OCI-LY7 (cell line): Measurements from ENCODE around the gene PCDHGA2. TPM values are rescaled to one million over a fixed set of nuclear protein-coding genes. Genes with fewer than 3 reads are reported as not detected.
A peak's percentile ranks its signal among the peaks of the same experiment; 100 is the strongest.

Source experiments
- BruUV-seq: library from RNA; stranded (reverse); fragments of 400-500 nt; replicated peaks from 2 replicates; lab custom pipeline; 2021; lab: Mats Ljungman, UMichigan
- CTCF ChIA-PET: fragments of 300-600 bp; sonication (Branson Sonifier 250); formaldehyde crosslinking; loops from one replicate; lab custom pipeline; 2022; ENCODE audit warnings: antibody characterized with exemption; ENCODE audit not compliant: unreplicated experiment; lab: Charles Lee
- POLR2A ChIA-PET: fragments of 300-600 bp; sonication (Branson Sonifier 250); formaldehyde crosslinking; loops from one replicate; lab custom pipeline; 2022; ENCODE audit warnings: antibody characterized with exemption; lab: Charles Lee
- DNase-seq: peaks from one replicate; pipeline ENCODE4 v3.0.0-alpha.2; 2015; ENCODE audit warnings: low spot score
- H2AFZ ChIP-seq: fragments of 200-600 bp; sonication (generic), shearing (Covaris generic); 2 replicates; pipeline ENCODE4 v1.6.1; 2014; ENCODE audit warnings: mild to moderate bottlenecking, antibody characterized with exemption, low read length, moderate library complexity
- H3K27ac ChIP-seq: fragments of 200-600 bp; sonication (generic); 2 replicates; pipeline ENCODE4 v1.5.1; 2014; ENCODE audit warnings: mixed run types, low read depth, mild to moderate bottlenecking, moderate library complexity, low read length, inconsistent platforms; ENCODE audit not compliant: poor library complexity, severe bottlenecking
- H3K36me3 ChIP-seq: fragments of 200-600 bp; sonication (generic); 2 replicates; pipeline ENCODE4 v1.6.1; 2014; ENCODE audit warnings: mild to moderate bottlenecking, antibody characterized with exemption, low read length, moderate library complexity, mixed read lengths; ENCODE audit not compliant: insufficient read depth
- H3K4me1 ChIP-seq: fragments of 200-600 bp; sonication (generic); 2 replicates; pipeline ENCODE4 v1.5.1; 2014; ENCODE audit warnings: mild to moderate bottlenecking, low read length; ENCODE audit not compliant: insufficient read depth, poor library complexity, severe bottlenecking
- H3K4me2 ChIP-seq: fragments of 200-600 bp; sonication (generic); 2 replicates; pipeline ENCODE4 v1.6.1; 2014; ENCODE audit warnings: mild to moderate bottlenecking, low read length
- H3K4me3 ChIP-seq: fragments of 200-600 bp; sonication (generic); 2 replicates; pipeline ENCODE4 v1.5.1; 2014; ENCODE audit warnings: mild to moderate bottlenecking, low read depth, low read length; ENCODE audit not compliant: poor library complexity, severe bottlenecking
- H3K79me2 ChIP-seq: fragments of 200-600 bp; sonication (generic); 2 replicates; pipeline ENCODE4 v1.6.1; 2016; ENCODE audit warnings: low read depth, mild to moderate bottlenecking, low read length, moderate library complexity, mixed read lengths; ENCODE audit not compliant: insufficient read depth
- H3K9me2 ChIP-seq: fragments of 200-600 bp; sonication (generic); 2 replicates; pipeline ENCODE4 v1.6.1; 2016; ENCODE audit warnings: mild to moderate bottlenecking, low read length, mixed read lengths; ENCODE audit not compliant: insufficient read depth
- H3K9me3 ChIP-seq: fragments of 200-600 bp; sonication (generic); 2 replicates; pipeline ENCODE4 v1.6.1; 2014; ENCODE audit warnings: mild to moderate bottlenecking, mixed run types, low read length, mixed read lengths
- H4K20me1 ChIP-seq: fragments of 200-600 bp; sonication (generic); 2 replicates; pipeline ENCODE4 v1.6.1; 2014; ENCODE audit warnings: mild to moderate bottlenecking, antibody characterized with exemption, low read length, moderate library complexity, mixed read lengths; ENCODE audit not compliant: insufficient read depth
- CTCF ChIP-seq: fragments of 200-600 bp; sonication (generic); conservative IDR thresholded peaks from 2 replicates; pipeline ENCODE4 v1.5.1; 2014; ENCODE audit warnings: mild to moderate bottlenecking, antibody characterized with exemption, low read length, moderate library complexity, mixed read lengths
- EZH2phosphoT487 ChIP-seq: fragments of 200-600 bp; sonication (generic); IDR thresholded peaks from 2 replicates; pipeline ENCODE4 v1.6.1; 2018; ENCODE audit warnings: low read depth, borderline replicate concordance, mild to moderate bottlenecking, mixed run types, antibody characterized with exemption, low read length, moderate library complexity, mixed read lengths
- intact Hi-C: fragments of 100-400 bp; cut with micrococcal nuclease; formaldehyde crosslinking; loops from one replicate; pipeline ENCODE4 v1.10.0; 2022; ENCODE audit not compliant: unreplicated experiment
- total RNA-seq, 2 experiments: library from RNA; depleted of rRNA in 1 of 2; stranded (reverse); fragments of >200 nt in 1 of 2; shearing (Covaris generic) in 1 of 2; gene quantifications; 2 replicates each; pipeline ENCODE4 v1.2.3, GENCODE V29; 2014 to 2022

Gene PCDHGA2
- total RNA-seq, 2 experiments from 2014 or later, result 0.19 to 0.74 TPM

GRCh38 chr5:141326088-141326854 lies 12.3 kb upstream of the PCDHGA2 start:
- Histone ChIP-seq H3K4me1 (peaks cover 18% of the 10 kb centered on the region), H2AFZ (peak overlapping the region; percentile 64; the same call in 1 of the 2 replicates), H3K4me2 (peak overlapping the region; percentile 66), H3K9me2 (no peaks in the 10 kb centered on the region), H3K79me2 (peaks cover 5% of the 10 kb centered on the region; the same call in 1 of the 2 replicates), H3K4me3 (peak overlapping the region; percentile 59), H4K20me1 (no peaks in the 10 kb centered on the region), H3K9me3 (peaks cover 7% of the 10 kb centered on the region; the same call in 1 of the 2 replicates), H3K27ac (no peak overlapping the region), H3K36me3 (no peaks in the 10 kb centered on the region)
- ChIA-PET CTCF (no interaction called here), POLR2A (interaction anchor here (0.6 to 1.5 kb wide), 6 partner anchors 11 to 1437 kb away, joined by 3 to 5 read pairs (median 4); no protein-coding TSS in a partner anchor)
- TSS peak; percentile 38 for BruUV-seq
- DNase-seq, result peak; percentile 70
- TF ChIP-seq EZH2phosphoT487 (no peak), CTCF (peak; percentile 79)
- intact Hi-C loops, result loop anchor here (10.0 kb wide), 1 partner anchor 779 kb away; the partner anchor contains the start of gene NDFIP1

DNA sequence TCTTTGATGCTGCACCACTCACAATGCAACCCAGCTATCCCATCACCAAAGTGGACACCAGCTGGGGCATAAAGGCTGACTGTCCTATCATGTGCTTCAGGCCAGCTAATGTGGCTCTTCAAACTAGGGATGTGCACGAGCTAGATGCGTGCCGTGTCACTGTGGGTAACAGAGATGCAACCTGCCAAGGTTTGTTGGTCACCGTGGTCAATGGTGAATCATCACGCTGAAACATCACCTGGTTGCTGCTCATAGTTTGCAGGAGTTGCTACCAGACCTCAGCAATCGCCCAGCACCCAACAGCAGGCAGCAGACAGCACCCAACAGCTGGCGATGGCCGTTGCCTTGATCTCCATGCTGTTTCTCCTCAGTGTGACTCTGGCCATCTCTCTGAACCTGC lies 10.3 kb upstream of the PCDHGA2 start:
- Histone ChIP-seq H3K4me3 (no peak overlapping the region), H3K4me2 (no peak overlapping the region), H2AFZ (no peak overlapping the region), H3K27ac (no peak overlapping the region), H3K9me2 (no peaks in the 10 kb centered on the region), H3K79me2 (no peaks in the 10 kb centered on the region), H3K36me3 (no peaks in the 10 kb centered on the region), H3K4me1 (peaks cover 5% of the 10 kb centered on the region), H3K9me3 (no peaks in the 10 kb centered on the region), H4K20me1 (no peaks in the 10 kb centered on the region)
- ChIA-PET CTCF (no interaction called here), POLR2A (interaction anchor here (0.9 to 3.7 kb wide), 3 partner anchors 8 to 205 kb away, joined by 3 to 29 read pairs (median 3); partner anchors contain the start of gene TAF7)
- no peak for DNase-seq
- intact Hi-C loops, result loop anchor here (10.0 kb wide), 1 partner anchor 777 kb away; the partner anchor contains the start of gene NDFIP1
- no TSS peak for BruUV-seq
- TF ChIP-seq CTCF, result no peak
- no peak for TF ChIP-seq EZH2phosphoT487
